ENCODE results near the gene ARID4A.
A peak's percentile ranks its signal among the peaks of the same experiment; 100 is the strongest.
"Not testable (repeated sequence)": the region's sequence is repeated elsewhere in the genome, so short reads cannot be mapped to it uniquely, and the experiment has no call there.

The ARID4A gene

DNA sequence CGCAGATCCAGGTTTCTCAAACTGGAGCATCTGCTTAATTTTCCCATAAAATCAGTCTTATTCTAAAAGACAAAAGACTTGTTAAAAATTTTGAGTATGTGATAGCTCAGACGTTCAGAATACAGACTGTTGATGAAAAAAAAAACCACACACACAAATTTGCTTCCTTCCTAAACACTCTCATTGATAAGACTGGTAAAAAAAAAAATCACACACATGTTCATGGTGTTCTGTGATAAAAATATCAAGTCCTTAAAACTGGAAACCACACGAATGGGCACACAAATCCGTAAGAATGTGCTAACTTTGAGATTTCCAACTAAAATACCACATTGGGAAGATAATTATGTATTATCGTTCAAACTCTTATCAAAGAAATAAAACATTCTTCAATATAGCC lies 6.7 kb upstream of the ARID4A start:
- DNase-seq (ENCODE audit: low read depth) = no peak

DNA sequence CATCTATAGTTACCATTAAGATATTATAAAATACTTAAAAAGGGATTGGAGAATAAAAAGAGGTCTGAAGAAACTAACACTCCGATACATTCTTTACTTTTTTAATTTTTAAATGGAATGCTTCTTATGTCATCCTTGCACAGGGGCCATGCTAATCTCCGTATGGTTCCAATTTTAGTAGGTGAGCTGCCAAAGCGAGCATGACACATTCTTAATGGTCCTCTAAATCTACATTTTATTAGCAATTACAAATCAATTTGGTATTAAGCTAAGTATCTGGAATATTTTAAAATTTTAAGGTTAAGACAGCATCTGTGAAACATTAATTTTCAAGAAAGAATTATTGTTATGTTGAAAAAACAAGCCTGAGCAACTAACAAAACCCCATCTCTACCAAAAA lies 6.2 kb upstream of the ARID4A start:
- DNase-seq (ENCODE audit: low read depth) = no peak

DNA sequence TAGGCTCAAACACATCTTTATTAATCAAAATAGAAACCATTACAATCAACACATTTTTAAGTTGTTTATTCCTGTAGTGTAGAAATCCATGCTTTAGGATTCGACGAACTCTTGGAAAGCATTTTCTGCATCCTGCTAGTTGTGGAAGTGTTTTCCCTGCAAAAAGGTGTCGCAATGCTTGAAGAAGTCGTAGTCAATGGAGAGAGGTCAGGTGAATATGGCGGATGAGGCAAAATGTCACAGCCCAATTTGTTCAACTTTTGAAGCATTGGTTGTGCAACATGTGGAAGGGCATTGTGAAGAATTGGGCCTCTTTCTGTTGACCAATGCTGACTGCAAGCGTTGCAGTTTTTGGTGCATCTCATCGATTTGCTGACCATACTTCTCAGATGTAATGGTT lies 4.2 kb upstream of the ARID4A start:
- no peak for DNase-seq (ENCODE audit: low read depth)

DNA sequence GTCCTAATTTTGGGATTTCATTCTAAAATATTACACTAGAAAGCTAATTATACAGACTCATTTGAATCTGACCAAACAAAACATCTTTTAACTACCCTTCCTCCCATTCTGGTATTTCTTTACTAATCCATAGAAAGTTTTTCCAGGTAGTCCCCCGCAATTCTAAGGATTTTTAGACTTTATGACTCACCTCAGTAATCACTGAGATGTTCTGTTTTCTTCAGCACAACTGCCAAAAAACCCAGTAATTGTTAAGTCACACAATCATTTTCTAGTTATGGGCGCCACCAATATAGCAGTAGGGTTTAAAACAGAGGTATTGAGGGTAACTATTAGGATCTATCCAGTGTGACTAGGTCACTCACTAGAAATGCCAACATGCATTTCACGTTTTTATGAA lies 1.6 kb upstream of the ARID4A start:
- no peak for DNase-seq (ENCODE audit: low read depth)

DNA sequence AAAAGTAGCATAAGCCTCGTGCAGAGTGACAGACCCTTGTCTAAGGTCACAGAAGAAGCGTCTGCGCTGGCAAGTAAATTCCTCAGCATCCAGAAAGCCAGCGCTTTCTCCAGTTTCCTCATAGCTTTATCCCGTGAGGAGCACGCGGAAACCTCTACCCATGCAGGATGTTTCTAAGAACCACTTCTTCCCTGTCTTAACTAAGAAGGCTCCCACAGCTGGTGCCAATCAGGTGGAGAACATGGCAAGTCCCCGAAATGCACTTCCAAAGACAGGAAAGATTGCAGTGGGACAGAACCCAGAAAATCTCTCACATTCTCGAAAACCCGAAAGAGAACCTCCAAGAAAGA lies 968 bp upstream of the ARID4A start:
- DNase-seq (ENCODE audit: low read depth) = no peak

DNA sequence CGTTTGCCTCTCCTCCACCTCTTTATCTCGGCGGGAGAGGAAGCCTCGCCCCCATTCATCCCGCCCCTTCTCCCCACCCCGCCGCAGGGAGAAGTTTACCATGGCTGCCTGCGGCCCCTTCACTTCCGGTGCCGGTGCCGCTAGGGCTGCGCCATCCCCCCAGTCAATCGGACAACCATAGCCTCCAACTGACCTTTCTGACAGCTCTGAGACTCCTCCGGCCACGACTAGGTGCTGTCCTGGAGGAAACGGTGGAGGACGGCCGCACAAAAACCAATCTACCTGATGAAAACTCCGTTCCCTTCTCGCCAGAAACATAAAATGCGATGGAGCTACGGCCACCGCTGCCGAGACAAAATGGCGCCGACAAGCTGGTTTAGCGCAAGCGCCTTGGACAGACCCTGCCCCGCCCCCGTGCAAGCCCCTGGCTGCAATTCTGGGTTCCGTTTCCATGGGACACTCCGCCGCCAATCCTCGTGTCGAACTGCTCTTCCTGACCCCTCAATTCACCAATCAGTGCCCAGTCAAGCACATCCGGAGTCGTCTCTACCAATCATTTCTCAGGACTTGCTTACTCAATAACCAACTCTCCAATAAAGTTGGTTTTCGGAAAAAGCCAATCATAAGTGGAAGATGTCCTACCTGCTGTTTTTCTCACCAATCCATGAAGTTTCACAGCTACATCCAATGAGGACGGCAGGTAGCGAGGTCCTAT lies 436 bp upstream of the ARID4A start:
- peak; percentile 96 for DNase-seq (ENCODE audit: low read depth)

DNA sequence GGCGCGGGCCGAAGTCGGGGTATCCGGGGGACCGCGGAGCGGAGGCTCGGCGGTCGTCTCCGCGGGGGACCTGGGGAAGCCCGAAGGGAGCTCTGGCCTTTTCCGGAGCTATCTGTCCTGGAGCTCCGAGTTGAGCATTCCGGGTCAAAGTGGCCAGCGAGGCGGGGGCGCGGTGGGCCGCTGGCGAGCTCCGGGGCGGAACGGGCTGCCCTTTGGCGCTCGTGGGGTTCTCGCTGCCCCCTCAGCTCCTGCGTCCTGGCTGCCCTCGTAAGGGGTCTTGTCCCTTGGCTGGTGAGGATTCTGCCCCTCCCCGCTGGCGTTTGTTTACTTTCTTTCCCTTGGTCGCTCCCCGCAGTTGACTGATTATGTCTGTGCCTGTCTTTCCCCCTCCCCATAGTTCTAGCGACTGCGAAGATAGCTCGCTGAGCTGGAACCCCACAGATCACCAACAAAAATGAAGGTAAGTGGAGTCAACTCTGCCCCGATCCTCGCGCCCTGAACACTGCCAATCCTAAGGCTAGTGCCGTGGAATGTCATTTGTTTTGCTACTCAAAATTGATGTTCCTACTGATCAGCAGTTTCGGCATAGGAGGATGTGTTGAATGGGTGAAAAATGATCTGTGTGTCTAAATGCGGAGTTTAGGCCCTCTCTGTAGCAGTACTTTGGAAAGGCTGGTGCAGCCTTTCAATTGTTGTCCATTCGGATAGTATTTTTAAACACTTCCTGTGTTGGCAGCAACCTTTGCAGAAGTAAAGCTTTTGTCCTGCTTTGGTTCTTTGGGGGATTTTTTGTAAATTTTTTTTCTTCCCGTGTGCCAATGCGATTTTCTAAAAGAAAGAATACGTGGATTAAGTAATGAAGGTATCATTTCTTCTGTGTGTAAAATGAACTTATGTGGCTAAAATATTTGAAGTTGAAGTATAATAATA lies 1.3 kb downstream of the ARID4A start:
- DNase-seq (ENCODE audit: low read depth) = peak; percentile 12

DNA sequence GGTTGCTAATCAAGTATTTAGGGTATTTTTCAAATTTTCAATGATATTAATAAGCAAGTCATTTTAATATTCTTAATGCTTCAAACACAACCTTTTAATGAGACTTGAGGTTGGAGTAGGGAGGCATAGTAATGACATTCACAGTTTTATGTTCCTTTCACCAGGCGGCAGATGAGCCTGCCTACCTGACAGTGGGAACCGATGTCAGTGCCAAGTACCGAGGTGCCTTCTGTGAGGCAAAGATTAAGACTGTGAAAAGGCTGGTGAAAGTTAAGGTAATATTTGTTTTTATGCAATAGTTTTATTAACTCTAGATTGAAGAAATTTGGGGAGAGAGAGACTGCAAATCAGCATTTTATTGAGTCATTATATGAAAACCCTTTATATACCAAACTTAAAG lies 3.1 kb downstream of the ARID4A start:
- no peak for DNase-seq (ENCODE audit: low read depth)

DNA sequence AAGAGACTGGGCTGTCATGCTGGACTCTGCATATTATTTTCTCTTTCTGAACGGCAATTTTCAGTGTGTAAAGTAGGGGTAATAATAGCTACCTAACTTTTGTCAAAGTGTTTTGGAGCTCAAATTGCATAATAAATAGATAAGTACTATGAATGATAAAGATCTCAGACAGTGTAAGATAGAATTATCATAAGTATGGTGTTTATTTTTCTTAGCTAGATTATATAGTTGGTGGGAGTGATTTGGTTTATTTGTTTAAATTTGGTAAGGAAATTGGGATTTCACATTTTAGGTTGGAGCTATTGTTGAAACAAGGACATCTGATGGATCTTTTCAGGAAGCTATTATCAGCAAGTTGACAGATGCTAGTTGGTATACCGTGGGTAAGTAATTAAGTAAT lies 7.4 kb downstream of the ARID4A start:
- DNase-seq (ENCODE audit: low read depth) = no peak

DNA sequence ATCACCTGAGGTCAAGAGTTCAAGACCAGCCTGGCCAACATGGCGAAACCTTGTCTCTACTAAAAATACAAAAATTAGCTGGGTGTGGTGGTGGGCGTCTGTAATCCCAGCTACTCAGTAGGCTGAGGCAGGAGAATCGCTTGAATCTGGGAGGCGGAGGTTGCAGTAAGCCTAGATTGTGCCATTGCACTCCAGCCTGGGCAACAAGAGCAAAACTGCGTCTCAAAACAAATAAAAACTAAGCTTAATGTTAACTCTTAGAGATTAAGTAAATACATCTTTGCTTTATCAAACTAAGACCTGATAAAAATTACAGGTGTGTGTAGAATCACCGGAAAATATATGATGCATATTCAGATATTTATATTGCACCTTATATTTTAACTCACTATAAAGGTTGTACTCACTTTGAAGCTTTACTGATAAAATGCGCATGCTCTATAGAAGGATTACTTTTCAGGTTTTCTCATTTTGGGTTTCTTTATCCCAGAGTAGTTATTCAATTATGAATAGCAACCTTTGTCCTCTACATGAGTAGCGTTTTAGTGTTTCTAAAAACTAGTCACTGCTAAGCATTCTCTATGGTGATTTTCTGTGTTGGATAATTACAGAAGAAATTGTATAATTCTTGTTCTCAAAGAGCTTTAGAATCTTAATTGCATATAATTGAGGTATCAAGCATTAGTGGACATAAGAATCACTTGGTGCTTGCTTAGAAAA lies 9.4 kb downstream of the ARID4A start:
- no peak for DNase-seq (ENCODE audit: low read depth)

DNA sequence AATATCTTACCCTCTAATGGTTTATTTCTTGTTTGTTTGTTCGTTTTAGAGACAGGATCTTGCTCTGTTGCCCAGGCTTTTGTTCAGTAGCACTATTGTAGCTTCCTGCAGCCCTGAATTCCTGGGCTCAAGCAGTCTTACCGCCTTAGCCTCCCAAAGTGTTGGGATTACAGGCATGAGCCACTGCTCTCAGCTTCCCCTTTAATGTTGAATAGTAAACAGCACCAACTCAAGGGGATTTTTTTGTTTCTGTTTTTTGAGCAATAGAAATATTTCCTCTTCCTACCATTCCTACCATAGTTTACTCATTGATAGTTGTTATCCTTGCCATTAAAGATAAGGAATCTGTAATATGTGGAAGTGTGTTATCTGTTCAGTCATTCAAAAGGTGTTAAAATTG lies 10.7 kb downstream of the ARID4A start:
- no peak for DNase-seq (ENCODE audit: low read depth)

DNA sequence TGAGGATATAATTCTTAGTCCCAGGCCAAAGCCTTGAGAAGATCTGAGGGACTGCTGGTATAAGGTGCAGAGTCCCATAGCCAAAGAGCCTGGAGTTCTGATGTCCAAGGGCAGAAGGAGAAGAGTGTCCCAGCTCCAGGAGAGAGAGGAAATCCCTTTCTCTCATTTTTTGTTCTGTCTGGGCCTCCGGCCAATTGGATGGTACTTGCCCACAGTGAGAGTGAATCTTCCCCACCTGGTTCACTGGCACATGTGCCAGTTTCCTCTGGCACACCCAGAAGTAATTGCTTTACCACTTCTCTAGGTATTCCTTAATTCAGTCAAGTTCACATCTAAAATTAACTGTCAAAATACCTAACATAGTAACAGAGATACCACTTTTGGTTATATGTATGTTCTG lies 15.3 kb downstream of the ARID4A start:
- DNase-seq (ENCODE audit: low read depth) = no peak

DNA sequence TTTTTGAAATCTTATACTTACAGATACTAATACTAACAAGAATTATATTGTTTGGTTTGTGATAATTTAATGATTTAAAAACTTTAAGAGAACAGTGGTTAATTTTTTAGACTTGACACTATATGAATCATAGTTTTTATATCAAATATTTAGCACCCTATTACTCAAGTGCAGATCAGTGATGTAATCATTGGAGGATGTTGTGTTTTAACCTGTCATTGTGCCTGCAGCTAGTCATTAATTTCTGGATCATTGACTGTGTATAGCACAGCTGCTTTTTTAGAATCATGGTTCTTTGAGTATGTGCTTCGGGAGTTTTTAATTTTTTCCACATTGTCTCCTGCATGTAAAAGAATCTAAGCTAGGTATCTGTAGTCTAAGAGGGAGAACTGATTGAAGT lies 17.3 kb downstream of the ARID4A start:
- DNase-seq (ENCODE audit: low read depth) = no peak

DNA sequence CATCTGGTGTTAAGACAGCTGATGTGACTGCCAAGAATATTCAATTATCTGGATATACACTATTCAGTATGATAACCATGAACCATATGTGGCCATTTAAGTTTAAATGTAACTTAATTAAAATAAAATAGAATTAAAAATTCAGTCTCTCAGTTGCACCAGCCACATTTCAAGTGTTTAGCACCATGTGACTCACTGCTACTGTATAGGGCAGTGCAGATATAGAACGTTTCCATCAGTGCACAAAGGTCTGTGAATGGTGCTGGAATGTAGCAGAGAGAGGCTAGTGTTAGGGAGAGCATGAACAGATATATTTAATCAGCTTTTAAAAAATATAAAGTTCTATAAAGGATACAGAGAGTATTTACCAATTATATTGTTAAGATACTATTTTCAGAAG lies 28.7 kb downstream of the ARID4A start:
- DNase-seq (ENCODE audit: low read depth) = no peak

DNA sequence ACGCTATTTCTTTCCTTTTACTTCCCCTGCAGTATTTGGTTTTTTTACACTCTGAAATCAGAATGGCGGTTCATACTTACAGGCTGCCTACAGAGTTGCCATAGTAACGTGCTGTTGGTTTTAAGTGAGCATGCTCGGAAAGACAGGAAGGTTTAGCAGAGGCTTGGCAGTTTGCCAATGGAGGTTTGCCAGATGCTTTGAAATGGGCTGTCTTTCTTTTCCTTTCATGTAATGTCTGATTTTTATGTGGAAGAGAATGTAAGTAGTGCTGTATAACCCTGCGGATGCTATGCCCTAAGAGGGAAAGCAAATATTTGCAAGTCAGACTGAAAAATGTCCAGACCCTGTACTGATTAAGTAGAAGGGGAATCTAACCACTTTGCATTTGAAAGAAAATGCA lies 32.8 kb downstream of the ARID4A start:
- peak; percentile 56 for DNase-seq (ENCODE audit: low read depth)

DNA sequence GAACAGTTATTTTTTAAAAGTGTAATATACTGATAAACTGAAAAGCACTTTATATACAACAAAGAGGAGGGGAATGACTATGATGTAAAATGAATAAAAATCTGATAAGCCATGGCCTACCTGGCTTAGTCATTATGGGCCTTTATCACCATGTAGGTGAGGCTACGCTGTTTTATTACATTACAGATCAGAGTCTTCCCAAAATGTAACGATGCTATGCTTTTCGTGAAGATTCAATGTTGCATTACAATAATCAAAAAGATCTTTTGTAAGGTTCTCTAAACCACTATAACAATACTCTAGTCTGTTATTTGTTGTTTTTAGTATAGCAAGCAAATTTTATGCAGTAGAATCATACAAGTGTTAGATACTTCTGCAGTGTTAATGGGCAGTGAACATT lies 34.2 kb downstream of the ARID4A start:
- no peak for DNase-seq (ENCODE audit: low read depth)

DNA sequence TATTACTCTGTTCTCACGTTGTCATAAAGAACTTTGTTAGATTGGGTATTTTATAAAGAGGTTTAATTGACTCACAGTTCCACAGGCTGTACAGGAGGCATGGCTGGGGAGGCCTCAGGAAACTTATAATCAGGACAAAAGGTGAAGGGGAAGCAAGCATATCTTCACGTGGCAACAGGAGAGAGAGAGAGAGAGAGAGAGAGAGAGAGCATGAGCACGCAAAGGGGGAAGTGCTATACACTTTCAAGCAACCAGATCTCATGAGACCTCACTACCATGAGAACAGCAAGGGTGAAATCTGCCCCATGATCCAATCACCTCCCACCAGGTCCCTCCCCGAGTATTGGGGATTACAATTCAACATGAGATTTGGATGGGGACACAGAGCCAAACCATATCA lies 41.3 kb downstream of the ARID4A start:
- DNase-seq (ENCODE audit: low read depth) = not testable (repeated sequence)

DNA sequence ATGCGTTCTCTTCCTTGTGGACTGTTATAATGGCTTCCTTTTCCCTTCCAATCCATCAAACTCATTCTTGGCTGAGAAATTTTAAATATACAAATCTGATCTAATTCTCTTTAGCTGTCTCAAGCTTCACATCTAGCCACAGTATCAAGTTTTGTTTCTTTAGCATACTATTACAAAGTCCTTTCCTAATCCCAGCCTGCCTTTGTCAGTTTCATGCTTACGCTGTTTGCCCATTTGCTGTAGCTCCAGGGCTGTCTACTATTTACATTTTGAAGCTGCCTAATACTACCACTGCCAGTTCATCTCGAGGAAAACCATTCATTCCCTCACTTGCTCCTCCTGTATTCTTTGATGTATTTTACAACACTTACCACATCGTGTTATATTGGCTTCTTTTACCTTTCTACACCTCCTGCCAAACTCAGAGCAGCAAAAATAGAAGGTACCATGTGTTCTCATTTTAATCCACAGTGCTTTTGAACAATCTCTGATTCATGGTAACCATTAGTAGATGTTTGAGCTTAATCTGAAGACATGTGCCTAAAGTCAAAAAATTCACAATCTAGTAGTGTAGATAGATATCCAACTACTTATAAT lies 42.9 kb downstream of the ARID4A start:
- DNase-seq (ENCODE audit: low read depth) = no peak

DNA sequence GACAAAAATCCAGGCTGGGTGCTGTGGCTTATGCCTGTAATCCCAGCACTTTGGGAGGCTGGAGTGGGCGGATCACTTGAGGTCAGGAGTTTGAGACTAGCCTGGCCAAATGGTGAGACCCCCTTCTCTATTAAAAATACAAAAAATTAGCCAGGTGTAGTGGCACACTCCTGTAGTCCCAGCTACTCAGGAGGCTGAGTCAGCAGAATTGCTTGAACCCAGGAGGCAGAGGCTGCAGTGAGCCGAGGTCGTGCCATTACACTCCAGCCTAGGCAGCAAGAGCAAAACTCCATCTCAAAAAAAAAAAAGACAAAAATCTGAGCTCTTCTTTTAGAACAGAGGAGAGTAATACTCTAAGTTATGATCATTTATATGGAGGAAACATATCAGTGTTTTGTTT lies 45.2 kb downstream of the ARID4A start:
- DNase-seq (ENCODE audit: low read depth) = not testable (repeated sequence)

DNA sequence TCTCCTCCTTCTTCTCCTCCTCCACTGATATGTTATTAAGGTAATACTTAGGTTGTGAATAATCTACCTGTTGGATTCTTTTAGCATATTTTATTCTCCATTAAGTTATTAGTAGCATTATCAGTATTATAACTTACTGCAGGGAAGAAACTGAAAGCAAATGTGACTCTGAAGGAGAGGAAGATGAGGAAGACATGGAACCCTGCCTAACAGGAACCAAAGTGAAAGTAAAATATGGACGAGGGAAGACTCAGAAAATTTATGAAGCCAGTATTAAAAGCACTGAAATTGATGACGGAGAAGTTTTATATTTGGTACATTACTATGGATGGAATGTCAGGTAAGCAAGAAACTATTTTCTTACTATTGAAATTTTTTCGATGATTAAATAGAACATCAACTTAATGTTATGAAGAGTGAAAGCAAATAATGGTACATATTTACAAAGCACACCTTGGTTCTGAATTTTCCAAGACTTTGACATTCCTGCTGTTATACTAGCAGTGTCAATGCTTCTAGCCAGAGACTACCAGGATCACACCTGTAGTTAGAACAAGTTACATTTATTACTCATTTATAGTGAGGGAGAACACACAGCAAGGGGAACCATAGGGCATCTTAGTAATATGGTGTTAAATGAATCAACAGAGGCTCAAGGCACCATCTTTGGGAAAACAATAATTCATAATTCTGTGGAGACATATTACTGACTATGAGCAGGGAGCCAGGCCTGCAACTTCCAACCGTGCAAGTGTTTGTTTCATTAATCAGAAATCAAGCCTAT lies 55.4 kb downstream of the ARID4A start:
- no peak for DNase-seq (ENCODE audit: low read depth)

DNA sequence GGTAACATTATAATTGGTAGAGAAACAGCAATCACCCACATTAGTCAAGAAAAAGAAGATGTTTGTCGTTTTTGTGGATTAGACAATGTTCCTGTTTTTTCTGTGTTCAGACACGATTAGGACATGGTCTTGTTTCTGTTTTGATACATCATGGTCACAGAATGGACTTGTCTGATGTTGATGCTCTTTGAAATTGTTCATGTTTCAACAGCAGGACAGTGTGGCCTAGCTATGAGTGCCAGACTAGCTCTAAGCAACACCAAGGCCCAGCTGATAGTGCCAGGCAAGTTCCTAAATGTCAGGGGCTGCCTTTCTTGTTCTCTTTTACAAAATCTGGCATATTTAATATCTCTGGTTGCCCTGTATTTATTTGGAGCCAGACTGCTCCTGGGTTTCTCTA lies 56.5 kb downstream of the ARID4A start:
- DNase-seq (ENCODE audit: low read depth) = no peak

DNA sequence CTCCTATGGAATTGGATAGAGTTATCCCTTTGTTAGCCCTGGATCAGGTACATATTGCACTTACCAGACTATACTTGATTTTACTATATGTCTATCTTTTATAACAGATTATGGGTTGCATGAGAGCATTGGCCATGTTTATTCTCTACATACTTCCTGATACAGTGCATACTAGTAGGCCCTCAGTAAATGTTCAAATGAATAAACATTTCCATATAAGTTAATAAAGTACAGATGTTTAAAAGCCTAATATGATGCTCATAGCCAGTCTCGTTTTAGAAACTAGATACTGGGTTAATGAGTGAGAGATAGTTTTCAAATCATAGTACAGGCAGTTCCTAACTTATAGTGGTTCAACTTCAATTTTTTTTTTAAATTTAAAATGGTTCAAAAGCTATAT lies 57.9 kb downstream of the ARID4A start:
- DNase-seq (ENCODE audit: low read depth) = no peak

All from stimulated activated CD8-positive, alpha-beta memory T cell treated with anti-CD3 and anti-CD28 coated beads, Interleukin-12 subunit alpha, Interleukin-12 subunit beta, amount 100 ng/mL, for 4 hours (primary cell).